PC-3 (cell line): ENCODE results near the gene CNOT8.

ENCODE experiments used
- EZH2 ChIP-seq: fragments of 300-600 bp; sonication (generic); IDR thresholded peaks from one replicate; pipeline ENCODE4 v1.6.1; 2017; ENCODE audit warnings: antibody characterized with exemption, mild to moderate bottlenecking, low read length; ENCODE audit not compliant: unreplicated experiment
- EZH2phosphoT487 ChIP-seq: fragments of 300-600 bp; sonication (generic); IDR thresholded peaks from 2 replicates; pipeline ENCODE4 v1.6.1; 2018; ENCODE audit warnings: mild to moderate bottlenecking, antibody characterized with exemption, low read length, borderline replicate concordance
- TF ChIP-seq, protein P1 (sequence below): fragments of 300-600 bp; sonication (generic); conservative IDR thresholded peaks from 2 replicates; pipeline ENCODE4 v1.5.1; 2017; ENCODE audit warnings: antibody characterized with exemption, low read depth, mild to moderate bottlenecking, low read length

DNA sequence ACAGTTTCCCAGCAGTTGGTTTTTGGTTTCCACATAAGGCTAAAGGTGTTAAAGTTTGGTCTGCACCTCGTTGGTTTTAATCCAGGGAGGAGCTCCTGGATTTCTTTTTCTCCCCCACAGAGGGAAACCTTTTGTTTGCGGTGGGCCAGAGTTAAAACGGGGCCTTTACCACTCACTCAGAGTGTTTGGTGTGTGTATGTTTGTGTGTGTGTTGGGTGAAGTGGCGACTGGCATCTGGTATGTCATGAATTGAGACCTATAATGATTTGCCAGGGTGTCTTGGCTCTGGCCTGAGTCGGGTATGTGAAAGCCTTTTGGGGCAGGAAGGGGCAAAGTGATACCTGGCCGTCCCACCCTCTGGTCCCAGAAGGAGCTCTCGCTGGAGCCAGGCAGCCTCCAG is 38.9 kb upstream of the CNOT8 start:
- TF ChIP-seq, protein P1, sequence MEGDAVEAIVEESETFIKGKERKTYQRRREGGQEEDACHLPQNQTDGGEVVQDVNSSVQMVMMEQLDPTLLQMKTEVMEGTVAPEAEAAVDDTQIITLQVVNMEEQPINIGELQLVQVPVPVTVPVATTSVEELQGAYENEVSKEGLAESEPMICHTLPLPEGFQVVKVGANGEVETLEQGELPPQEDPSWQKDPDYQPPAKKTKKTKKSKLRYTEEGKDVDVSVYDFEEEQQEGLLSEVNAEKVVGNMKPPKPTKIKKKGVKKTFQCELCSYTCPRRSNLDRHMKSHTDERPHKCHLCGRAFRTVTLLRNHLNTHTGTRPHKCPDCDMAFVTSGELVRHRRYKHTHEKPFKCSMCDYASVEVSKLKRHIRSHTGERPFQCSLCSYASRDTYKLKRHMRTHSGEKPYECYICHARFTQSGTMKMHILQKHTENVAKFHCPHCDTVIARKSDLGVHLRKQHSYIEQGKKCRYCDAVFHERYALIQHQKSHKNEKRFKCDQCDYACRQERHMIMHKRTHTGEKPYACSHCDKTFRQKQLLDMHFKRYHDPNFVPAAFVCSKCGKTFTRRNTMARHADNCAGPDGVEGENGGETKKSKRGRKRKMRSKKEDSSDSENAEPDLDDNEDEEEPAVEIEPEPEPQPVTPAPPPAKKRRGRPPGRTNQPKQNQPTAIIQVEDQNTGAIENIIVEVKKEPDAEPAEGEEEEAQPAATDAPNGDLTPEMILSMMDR, result no peak
- no peak for TF ChIP-seq EZH2
- TF ChIP-seq EZH2phosphoT487, result no peak
